Effector memory CD8-positive, alpha-beta T cell (primary cell): ENCODE measurements around the gene ZMIZ1.
A peak's percentile ranks its signal among the peaks of the same experiment; 100 is the strongest.

ENCODE experiments used
- ATAC-seq: fragments of 150-1000 bp; cut with Tn5 transposase; replicated peaks from 2 replicates; pipeline ENCODE4 v1.10.0; 2021; ENCODE audit warnings: mild to moderate bottlenecking, moderate library complexity
- DNase-seq, 3 experiments: peaks; one replicate each; pipeline ENCODE4 v3.0.0; 2021
- H3K27ac Mint-ChIP-seq, 2 donors: one replicate each; pipeline ENCODE4 v1.8.0; 2022; ENCODE audit warnings: mild to moderate bottlenecking in 2 of 2, mixed read lengths in 2 of 2, moderate library complexity in 2 of 2
- H3K27me3 Mint-ChIP-seq, 2 donors: one replicate each; pipeline ENCODE4 v1.8.0; 2022; ENCODE audit warnings: mixed read lengths in 2 of 2
- H3K36me3 Mint-ChIP-seq: one replicate; pipeline ENCODE4 v1.8.0; 2022; ENCODE audit warnings: mild to moderate bottlenecking, moderate library complexity, mixed read lengths; ENCODE audit not compliant: insufficient read depth
- H3K4me1 Mint-ChIP-seq, 2 donors: one replicate each; pipeline ENCODE4 v1.8.0; 2022; ENCODE audit warnings: low read depth in 2 of 2, mixed read lengths in 2 of 2
- H3K4me3 Mint-ChIP-seq, 2 donors: one replicate each; pipeline ENCODE4 v1.8.0; 2022; ENCODE audit warnings: mild to moderate bottlenecking in 2 of 2, mixed read lengths in 2 of 2, moderate library complexity in 2 of 2
- H3K9me3 Mint-ChIP-seq, 2 donors: one replicate each; pipeline ENCODE4 v1.8.0; 2022; ENCODE audit warnings: mixed read lengths in 2 of 2

ZMIZ1 gene

GRCh38 chr10:79103129-79103528 is 34.4 kb downstream of the ZMIZ1 start:
- peaks cover 13 to 51% of the 10 kb centered on the region in 2 donors for H3K4me1 Mint-ChIP-seq
- H3K9me3 Mint-ChIP-seq, result no peaks in the 10 kb centered on the region
- peak overlapping the region in 1 of 2 donors; percentile 43 for H3K4me3 Mint-ChIP-seq

DNA sequence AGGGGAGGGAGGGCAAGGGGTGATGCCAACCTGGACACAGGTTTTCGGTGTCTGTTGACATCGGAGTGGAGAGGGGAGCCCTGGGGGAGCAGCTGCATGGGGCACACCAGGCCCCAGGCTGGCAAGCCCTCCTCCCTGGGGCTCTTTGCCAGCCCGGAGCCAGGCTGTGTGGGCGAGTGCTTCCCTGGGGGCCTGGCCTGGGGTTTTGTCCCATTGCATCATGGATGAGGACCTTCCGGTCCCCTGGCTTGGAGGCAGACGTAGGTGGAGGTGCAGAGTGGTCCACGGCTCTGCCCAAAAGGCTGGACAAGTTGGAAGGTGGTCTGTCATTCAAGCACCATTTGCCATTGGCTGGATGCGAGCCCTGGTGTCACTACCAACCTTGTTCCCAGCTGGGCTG is 34.8 kb downstream of the ZMIZ1 start:
- peaks cover 9% of the 10 kb centered on the region for H3K36me3 Mint-ChIP-seq
- DNase-seq (no peak), ATAC-seq (no peak)
- no peaks in the 10 kb centered on the region for H3K27me3 Mint-ChIP-seq
- no peak overlapping the region for H3K4me3 Mint-ChIP-seq
- no peaks in the 10 kb centered on the region for H3K9me3 Mint-ChIP-seq
- peaks cover 13 to 51% of the 10 kb centered on the region in 2 donors for H3K4me1 Mint-ChIP-seq
- H3K27ac Mint-ChIP-seq, result peak overlapping the region in 1 of 2 donors; percentile 21

More at GRCh38 chr10:79103129-79103528, 34.4 kb downstream of the ZMIZ1 start:
- no peak for DNase-seq
- H3K36me3 Mint-ChIP-seq, result peaks cover 12% of the 10 kb centered on the region
- no peak for ATAC-seq
- no peak overlapping the region for H3K27ac Mint-ChIP-seq
- no peaks in the 10 kb centered on the region for H3K27me3 Mint-ChIP-seq

DNA sequence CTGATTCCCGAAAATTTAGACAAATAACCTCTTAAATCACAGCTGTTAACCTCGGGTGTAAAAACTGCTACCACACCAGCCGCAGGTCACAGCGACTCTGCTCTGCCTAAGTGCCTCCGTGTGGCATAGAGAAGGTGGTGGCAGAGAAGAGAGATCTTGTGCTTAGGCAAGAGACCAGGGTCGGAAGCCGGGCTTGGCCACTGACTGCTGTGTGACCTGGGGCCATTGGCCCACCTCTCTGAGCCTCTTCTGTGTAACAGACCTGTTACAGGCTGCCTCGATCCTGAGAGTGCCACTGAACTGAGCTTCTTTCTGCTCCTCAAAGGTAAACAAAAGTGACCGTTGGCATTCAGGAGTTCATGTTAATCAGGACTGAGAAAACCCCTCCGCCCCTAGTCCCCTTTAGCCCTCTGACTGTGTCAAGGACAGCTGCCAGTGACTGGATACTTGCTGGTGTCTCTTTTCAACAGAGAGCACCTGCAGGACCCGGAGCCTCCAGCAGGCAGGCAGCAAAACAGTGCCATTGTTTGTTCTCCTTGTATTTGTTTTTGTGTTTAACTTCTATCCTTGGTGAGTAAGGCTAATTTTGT is 36.5 kb downstream of the ZMIZ1 start:
- Mint-ChIP-seq H3K36me3 (peaks cover 9% of the 10 kb centered on the region), H3K9me3 (no peaks in the 10 kb centered on the region), H3K4me3 (no peak overlapping the region), H3K27me3 (no peaks in the 10 kb centered on the region), H3K4me1 (peaks cover 13 to 47% of the 10 kb centered on the region in 2 donors), H3K27ac (peak overlapping the region in 1 of 2 donors; percentile 21)
- ATAC-seq, result peak; percentile 51
- DNase-seq, result no peak

- H3K9me3 Mint-ChIP-seq, result no peaks in the 10 kb centered on the region
- peaks cover 6% of the 10 kb centered on the region for H3K36me3 Mint-ChIP-seq
- H3K27me3 Mint-ChIP-seq, result no peaks in the 10 kb centered on the region
- H3K4me3 Mint-ChIP-seq, result no peak overlapping the region
- no peak for ATAC-seq
- no peak for DNase-seq
- peaks cover 13 to 41% of the 10 kb centered on the region in 2 donors for H3K4me1 Mint-ChIP-seq
- H3K27ac Mint-ChIP-seq, result peak overlapping the region in 1 of 2 donors; percentile 53
Observed at GRCh38 chr10:79105818-79106217, 37.1 kb downstream of the ZMIZ1 start.

GRCh38 chr10:79106256-79107050 is 37.7 kb downstream of the ZMIZ1 start:
- ATAC-seq (no peak), DNase-seq (no peak)
- H3K36me3 Mint-ChIP-seq, result peaks cover 4% of the 10 kb centered on the region
- no peaks in the 10 kb centered on the region for H3K9me3 Mint-ChIP-seq
- peaks cover 13 to 35% of the 10 kb centered on the region in 2 donors for H3K4me1 Mint-ChIP-seq
- H3K4me3 Mint-ChIP-seq, result no peak overlapping the region
- H3K27ac Mint-ChIP-seq, result peak overlapping the region in 1 of 2 donors; percentile 60
- H3K27me3 Mint-ChIP-seq, result no peaks in the 10 kb centered on the region

GRCh38 chr10:79107736-79108264 is 39.0 kb downstream of the ZMIZ1 start:
- H3K9me3 Mint-ChIP-seq, result no peaks in the 10 kb centered on the region
- H3K27ac Mint-ChIP-seq, result peak overlapping the region; percentile 65 to 86
- H3K36me3 Mint-ChIP-seq, result peaks cover 4% of the 10 kb centered on the region
- DNase-seq (no peak), ATAC-seq (no peak)
- H3K4me1 Mint-ChIP-seq, result peaks cover 8 to 35% of the 10 kb centered on the region in 2 donors
- no peak overlapping the region for H3K4me3 Mint-ChIP-seq
- H3K27me3 Mint-ChIP-seq, result no peaks in the 10 kb centered on the region

DNA sequence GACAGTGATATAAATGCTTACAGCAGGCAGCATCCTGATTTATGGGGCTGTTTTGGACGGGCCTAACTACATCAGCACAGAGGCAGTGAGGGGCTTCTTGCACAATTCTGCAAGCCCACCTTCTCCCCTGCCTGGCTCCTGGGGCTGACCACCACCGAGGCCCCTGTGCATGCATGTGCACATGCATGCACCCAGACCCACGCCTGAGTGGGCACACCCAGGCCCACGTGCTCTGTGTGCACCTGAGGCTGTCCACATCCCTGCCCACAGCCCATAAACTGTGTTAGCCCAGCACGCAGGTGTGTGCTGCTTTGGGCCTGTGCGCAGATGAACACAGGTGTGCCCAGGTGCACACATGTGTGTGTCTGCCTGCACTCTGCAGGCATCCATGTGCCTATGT is 40.0 kb downstream of the ZMIZ1 start:
- no peak overlapping the region for H3K4me3 Mint-ChIP-seq
- H3K9me3 Mint-ChIP-seq, result no peaks in the 10 kb centered on the region
- DNase-seq (no peak), ATAC-seq (no peak)
- peaks cover 4% of the 10 kb centered on the region for H3K36me3 Mint-ChIP-seq
- H3K4me1 Mint-ChIP-seq, result peaks cover 4 to 34% of the 10 kb centered on the region in 2 donors
- no peak overlapping the region for H3K27ac Mint-ChIP-seq
- H3K27me3 Mint-ChIP-seq, result no peaks in the 10 kb centered on the region

DNA sequence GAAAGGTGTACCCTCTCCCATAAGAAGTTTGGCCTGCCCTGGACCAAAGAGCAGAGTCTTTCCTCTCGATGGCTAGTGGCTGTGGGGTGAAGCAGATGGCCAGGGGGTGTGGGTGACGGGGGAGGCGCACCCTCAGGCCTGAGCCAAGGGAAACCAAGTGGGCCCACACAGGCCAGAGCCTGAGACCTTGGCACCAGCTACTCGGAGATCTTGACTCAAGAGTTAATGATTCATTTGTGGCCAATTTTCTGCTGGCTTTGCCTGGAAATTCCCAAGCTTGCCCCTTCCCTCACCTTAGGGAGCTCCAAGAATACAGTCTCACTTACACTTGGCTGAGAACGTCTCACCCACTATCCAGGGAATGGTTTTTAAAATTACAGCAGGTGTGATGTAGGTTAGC is 42.7 kb downstream of the ZMIZ1 start:
- ATAC-seq (no peak), DNase-seq (no peak)
- peak overlapping the region in 1 of 2 donors; percentile 7 for H3K27ac Mint-ChIP-seq
- H3K9me3 Mint-ChIP-seq, result no peaks in the 10 kb centered on the region
- H3K4me1 Mint-ChIP-seq, result peaks cover 18 to 44% of the 10 kb centered on the region in 2 donors
- peaks cover 4% of the 10 kb centered on the region for H3K36me3 Mint-ChIP-seq
- H3K27me3 Mint-ChIP-seq, result no peaks in the 10 kb centered on the region
- H3K4me3 Mint-ChIP-seq, result no peak overlapping the region

DNA sequence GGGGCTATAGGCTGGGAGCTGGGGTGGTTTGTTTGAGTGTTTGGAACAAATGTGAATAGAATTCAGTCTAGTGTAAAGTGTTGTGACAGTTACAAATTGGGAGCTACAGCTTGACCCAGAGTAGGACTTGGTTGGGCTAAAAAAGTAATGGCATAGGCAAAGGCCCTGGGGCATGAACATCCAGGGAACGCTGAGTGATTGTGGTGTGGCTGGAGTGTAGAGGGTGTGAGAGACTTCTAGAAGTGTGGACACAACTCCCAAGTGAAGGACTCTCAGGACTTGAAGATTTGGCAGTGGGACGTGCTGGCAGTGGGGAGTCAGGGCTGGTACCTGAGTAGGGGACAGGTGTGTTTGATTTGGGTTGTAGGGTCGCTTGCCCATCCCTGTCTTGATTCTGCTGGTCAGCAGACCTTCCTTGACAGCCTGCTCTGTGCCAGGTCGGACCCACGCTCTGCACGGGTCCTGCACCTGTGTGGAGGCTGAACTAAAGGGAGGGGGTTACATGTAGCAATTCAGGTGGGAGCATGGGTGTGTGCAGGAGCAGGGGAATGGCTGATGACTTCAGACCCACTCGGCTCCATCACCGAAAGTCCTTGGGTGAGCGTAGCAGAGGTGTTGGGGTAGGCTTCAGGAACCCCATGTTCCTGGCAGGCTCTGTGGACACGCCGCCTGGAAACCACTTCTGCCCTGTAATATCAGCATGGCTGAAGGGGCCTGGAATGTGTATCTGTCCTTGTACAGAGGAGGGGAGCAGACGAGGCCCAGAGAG is 43.3 kb downstream of the ZMIZ1 start:
- Mint-ChIP-seq H3K4me1 (peaks cover 24 to 48% of the 10 kb centered on the region in 2 donors), H3K9me3 (no peaks in the 10 kb centered on the region), H3K27me3 (no peaks in the 10 kb centered on the region), H3K27ac (peak overlapping the region in 1 of 2 donors; percentile 7), H3K4me3 (no peak overlapping the region), H3K36me3 (peaks cover 4% of the 10 kb centered on the region)
- ATAC-seq (no peak), DNase-seq (no peak)

GRCh38 chr10:79112881-79113431 is 44.2 kb downstream of the ZMIZ1 start:
- Mint-ChIP-seq H3K4me1 (peaks cover 30 to 49% of the 10 kb centered on the region in 2 donors), H3K27me3 (no peaks in the 10 kb centered on the region), H3K36me3 (no peaks in the 10 kb centered on the region), H3K27ac (peak overlapping the region in 1 of 2 donors; percentile 57), H3K4me3 (no peak overlapping the region), H3K9me3 (no peaks in the 10 kb centered on the region)
- DNase-seq (no peak), ATAC-seq (no peak)

DNA sequence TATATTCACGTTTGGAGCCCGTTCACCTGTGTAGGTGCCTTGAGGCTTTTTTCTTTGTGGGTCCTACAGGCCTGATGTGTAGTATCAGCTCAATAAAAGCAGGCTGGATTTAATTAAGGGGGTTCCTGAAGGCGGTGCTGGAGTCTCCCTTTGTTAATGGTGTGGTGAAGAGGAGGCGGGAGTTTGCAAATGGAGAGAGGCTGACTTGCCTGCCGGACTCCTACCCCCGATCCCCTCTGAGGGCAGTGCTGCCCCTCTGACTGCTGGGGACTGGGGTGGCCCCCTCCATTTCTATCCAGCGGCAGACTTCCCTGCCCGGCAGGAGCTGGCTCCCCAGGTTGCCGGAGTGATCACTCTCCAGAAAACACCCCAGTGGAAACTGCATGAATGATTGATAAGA is 45.1 kb downstream of the ZMIZ1 start:
- no peak overlapping the region for H3K4me3 Mint-ChIP-seq
- H3K27me3 Mint-ChIP-seq, result no peaks in the 10 kb centered on the region
- ATAC-seq (no peak), DNase-seq (no peak)
- no peaks in the 10 kb centered on the region for H3K36me3 Mint-ChIP-seq
- H3K27ac Mint-ChIP-seq, result peak overlapping the region; percentile 44 to 50
- H3K9me3 Mint-ChIP-seq, result no peaks in the 10 kb centered on the region
- H3K4me1 Mint-ChIP-seq, result peaks cover 30 to 49% of the 10 kb centered on the region in 2 donors

DNA sequence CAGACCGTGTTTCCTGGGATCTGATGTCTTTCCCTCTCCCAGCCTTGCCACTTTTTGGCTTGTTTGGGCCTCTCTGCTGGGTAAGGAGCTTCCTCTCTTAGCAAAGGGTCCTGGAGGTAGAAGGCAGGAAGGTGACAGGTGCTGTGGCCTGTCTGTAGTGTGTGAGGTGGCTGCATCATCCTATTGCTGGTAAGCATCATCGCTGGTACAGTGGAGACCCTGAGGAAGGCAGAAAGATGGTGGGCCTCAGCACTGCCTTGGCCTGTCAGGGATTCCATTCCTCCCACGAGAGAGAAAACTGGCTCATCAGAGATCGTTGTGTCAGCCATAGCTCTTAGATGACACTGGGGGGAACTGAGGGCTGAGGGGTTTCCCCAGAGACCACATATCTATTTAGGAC is 46.5 kb downstream of the ZMIZ1 start:
- peak overlapping the region in 1 of 2 donors; percentile 53 for H3K4me3 Mint-ChIP-seq
- peak overlapping the region; percentile 50 to 78 for H3K27ac Mint-ChIP-seq
- H3K27me3 Mint-ChIP-seq, result no peaks in the 10 kb centered on the region
- no peaks in the 10 kb centered on the region for H3K9me3 Mint-ChIP-seq
- ATAC-seq, result no peak
- peaks cover 30 to 50% of the 10 kb centered on the region in 2 donors for H3K4me1 Mint-ChIP-seq
- DNase-seq, result no peak
- H3K36me3 Mint-ChIP-seq, result no peaks in the 10 kb centered on the region

- Mint-ChIP-seq H3K4me1 (peaks cover 30 to 53% of the 10 kb centered on the region in 2 donors), H3K9me3 (no peaks in the 10 kb centered on the region), H3K36me3 (no peaks in the 10 kb centered on the region), H3K27ac (peak overlapping the region; percentile 50 to 78), H3K27me3 (no peaks in the 10 kb centered on the region), H3K4me3 (peak overlapping the region; percentile 42 to 53)
- peak in 2 of 3 experiments; percentile 20 for DNase-seq
- ATAC-seq, result peak; percentile 91
Observed at GRCh38 chr10:79116368-79116767, 47.6 kb downstream of the ZMIZ1 start.
